Measurements from ENCODE around the gene CNOT6.

Gene CNOT6

DNA sequence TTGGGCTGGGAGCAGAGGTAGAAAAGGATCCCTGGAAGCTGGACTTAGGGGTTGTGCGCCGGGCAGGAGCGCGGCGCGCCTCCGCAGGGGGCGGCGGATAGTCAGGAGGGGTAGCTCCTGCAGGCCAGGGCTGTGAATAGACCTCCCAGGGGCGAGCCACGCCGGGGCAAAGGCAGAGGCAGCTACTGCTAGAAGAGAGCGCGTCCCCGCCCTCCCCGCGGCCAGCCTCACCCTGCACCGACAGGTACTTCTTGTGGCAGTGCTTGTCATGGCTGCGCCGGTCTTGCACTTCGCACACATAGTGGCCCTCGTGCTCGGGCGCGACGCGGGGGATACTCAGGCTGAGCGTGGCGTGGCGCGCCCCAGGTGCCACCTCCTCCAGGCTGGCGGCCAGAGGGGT, 127.1 kb downstream of the CNOT6 start:
- no peak for ATAC-seq (replicated peaks)
- H3K36me3 Mint-ChIP-seq (ENCODE audit: insufficient read depth): peaks cover 12% of the 10 kb centered on the region

DNA sequence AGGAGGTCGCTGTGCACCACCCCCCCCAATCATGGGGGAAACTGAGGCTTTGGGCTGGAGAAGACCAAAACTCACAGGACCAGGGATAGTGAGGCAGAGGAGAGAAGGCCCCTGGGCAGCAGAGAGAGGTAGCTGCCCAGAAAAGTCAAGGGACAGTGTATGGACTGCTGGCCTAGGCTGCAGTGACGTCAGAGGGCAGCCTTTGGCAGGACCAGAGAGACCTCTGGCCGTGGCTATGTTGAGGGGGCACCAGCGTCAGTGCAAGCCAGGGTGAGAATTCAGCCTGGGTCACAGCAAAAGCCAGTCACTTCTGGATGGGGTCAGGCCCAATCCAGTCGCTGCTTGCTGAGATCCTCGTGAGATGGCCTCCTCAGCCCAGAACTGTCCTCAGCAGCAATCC, 128.7 kb downstream of the CNOT6 start:
- Mint-ChIP-seq H3K36me3 (ENCODE audit: insufficient read depth) (peaks cover 11% of the 10 kb centered on the region), H3K27me3 (no peaks in the 10 kb centered on the region), H3K27ac (peak overlapping the region in 1 of 2 donors; percentile 59), H3K4me1 (ENCODE audit: low read depth in 2 of 2) (peaks cover 7 to 27% of the 10 kb centered on the region in 2 donors), H3K9me3 (no peaks in the 10 kb centered on the region), H3K4me3 (no peak overlapping the region)
- DNase-seq: no peak
- ATAC-seq (replicated peaks): no peak

More for the DNA sequence above, 127.1 kb downstream of the CNOT6 start:
- no peak for DNase-seq
- Mint-ChIP-seq H3K9me3 (no peaks in the 10 kb centered on the region), H3K27me3 (no peaks in the 10 kb centered on the region), H3K27ac (no peak overlapping the region), H3K4me1 (ENCODE audit: low read depth in 2 of 2) (peaks cover 7 to 25% of the 10 kb centered on the region in 2 donors), H3K4me3 (no peak overlapping the region)

DNA sequence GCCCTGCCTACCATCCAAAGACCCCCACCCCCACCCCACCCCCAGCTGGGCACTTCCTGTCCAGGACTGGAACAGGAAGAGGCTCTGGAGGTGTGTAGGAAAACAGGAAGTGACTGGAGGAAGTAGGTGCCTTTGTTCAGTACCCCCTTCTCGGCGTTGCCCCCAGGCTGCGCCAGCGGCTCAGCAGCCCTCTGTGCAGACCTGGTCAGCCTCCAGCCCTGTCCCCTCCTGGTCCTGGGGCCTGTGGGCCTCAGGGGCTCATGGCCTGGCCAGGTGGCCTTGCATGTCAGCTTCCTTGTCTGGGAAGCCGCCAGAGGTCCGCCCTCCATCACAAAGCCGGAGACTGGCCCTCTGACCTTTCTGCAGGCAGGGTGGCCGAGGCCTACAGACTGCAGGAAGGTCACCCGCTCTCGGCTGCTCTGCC, 129.2 kb downstream of the CNOT6 start:
- Mint-ChIP-seq H3K4me1 (ENCODE audit: low read depth in 2 of 2) (peaks cover 7 to 27% of the 10 kb centered on the region in 2 donors), H3K36me3 (ENCODE audit: insufficient read depth) (peaks cover 11% of the 10 kb centered on the region), H3K4me3 (no peak overlapping the region), H3K9me3 (no peaks in the 10 kb centered on the region), H3K27me3 (no peaks in the 10 kb centered on the region), H3K27ac (peak overlapping the region; percentile 25 to 65)
- DNase-seq (no peak), ATAC-seq (replicated peaks) (no peak)

DNA sequence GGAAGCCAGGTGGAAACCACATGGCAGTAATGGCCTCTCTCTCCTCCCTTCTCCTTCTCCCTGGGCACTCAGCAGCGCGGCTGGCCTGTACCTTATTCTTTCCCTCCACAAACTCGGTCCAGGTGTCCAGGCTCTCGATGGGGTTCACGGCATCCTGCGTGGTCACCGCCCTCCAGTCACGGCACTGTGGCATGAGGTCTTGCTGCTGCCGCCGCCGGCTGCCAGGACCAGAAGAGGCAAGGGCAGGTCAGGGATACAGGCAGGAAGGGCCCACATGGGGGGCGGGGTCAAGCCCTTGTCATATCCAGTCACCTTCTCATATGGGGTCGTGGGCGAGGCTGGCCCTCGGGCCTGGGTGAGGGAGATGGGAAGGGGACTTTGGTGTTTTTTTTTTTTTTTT, 129.7 kb downstream of the CNOT6 start:
- Mint-ChIP-seq H3K27ac (peak overlapping the region; percentile 25 to 65), H3K9me3 (no peaks in the 10 kb centered on the region), H3K27me3 (no peaks in the 10 kb centered on the region), H3K4me3 (no peak overlapping the region), H3K4me1 (ENCODE audit: low read depth in 2 of 2) (peaks cover 7 to 27% of the 10 kb centered on the region in 2 donors), H3K36me3 (ENCODE audit: insufficient read depth) (peaks cover 11% of the 10 kb centered on the region)
- ATAC-seq (replicated peaks) (no peak), DNase-seq (no peak)

DNA sequence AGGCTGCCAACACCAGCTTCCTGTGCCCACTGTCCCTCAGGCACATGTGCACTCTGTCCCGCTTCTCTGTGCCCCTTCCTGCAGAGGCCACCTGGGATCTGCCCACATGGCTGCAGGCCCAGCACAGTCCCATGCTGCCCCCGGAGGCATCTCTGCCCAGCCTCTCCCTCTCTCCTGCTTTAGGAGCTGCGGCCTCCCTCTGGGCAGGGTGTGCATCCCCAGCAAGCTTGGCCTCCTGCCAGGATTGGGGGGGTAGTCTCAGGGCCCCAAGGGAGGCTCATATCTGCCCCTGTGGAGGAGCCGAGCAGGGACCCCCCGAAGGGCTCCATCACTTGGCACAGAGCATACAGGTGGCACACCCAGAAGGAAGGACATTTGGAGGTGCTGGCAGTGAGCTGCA, 130.4 kb downstream of the CNOT6 start:
- H3K36me3 Mint-ChIP-seq (ENCODE audit: insufficient read depth): peaks cover 11% of the 10 kb centered on the region
- H3K27ac Mint-ChIP-seq: peak overlapping the region; percentile 19 to 84
- no peak overlapping the region for H3K4me3 Mint-ChIP-seq
- no peaks in the 10 kb centered on the region for H3K9me3 Mint-ChIP-seq
- no peak for ATAC-seq (replicated peaks)
- H3K27me3 Mint-ChIP-seq: no peaks in the 10 kb centered on the region
- peaks cover 7 to 26% of the 10 kb centered on the region in 2 donors for H3K4me1 Mint-ChIP-seq (ENCODE audit: low read depth in 2 of 2)
- no peak for DNase-seq

DNA sequence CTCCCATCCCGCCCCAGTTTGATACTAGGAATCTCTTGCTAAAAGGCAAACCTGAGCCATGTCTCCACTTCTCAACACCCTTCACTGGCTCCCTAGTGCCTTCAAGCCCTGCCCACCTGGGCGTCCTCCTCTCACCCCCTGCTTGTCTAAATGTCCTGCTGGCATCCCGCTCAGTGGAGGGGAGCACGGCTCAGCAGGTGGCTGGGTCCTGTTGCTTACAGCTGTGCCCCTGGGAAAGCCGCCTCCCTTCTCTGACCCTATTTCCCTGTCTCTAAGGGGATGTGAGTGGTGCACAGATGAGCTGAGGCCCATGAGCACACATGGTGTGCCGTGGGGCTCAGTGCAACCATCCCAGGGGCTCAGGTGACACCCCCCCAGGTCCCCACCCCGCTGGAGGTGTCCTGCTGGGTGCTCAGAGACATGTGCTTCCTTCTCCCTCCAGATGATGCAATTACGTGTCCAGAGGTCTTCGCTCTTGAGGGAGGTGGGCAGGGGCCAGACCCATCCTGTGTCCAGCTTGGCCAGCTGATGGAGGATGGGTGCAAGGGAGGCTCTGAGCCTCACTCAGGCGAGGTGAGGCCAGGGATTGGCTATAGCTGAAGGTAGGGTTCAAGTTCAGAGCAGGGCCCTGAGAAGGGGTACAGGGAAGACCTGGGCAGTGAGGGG, 131.1 kb downstream of the CNOT6 start:
- Mint-ChIP-seq H3K36me3 (ENCODE audit: insufficient read depth) (peaks cover 6% of the 10 kb centered on the region), H3K4me1 (ENCODE audit: low read depth in 2 of 2) (peaks cover 7 to 25% of the 10 kb centered on the region in 2 donors), H3K4me3 (no peak overlapping the region), H3K27me3 (no peaks in the 10 kb centered on the region), H3K27ac (peak overlapping the region; percentile 19 to 84), H3K9me3 (no peaks in the 10 kb centered on the region)
- ATAC-seq (replicated peaks): no peak
- DNase-seq: no peak

DNA sequence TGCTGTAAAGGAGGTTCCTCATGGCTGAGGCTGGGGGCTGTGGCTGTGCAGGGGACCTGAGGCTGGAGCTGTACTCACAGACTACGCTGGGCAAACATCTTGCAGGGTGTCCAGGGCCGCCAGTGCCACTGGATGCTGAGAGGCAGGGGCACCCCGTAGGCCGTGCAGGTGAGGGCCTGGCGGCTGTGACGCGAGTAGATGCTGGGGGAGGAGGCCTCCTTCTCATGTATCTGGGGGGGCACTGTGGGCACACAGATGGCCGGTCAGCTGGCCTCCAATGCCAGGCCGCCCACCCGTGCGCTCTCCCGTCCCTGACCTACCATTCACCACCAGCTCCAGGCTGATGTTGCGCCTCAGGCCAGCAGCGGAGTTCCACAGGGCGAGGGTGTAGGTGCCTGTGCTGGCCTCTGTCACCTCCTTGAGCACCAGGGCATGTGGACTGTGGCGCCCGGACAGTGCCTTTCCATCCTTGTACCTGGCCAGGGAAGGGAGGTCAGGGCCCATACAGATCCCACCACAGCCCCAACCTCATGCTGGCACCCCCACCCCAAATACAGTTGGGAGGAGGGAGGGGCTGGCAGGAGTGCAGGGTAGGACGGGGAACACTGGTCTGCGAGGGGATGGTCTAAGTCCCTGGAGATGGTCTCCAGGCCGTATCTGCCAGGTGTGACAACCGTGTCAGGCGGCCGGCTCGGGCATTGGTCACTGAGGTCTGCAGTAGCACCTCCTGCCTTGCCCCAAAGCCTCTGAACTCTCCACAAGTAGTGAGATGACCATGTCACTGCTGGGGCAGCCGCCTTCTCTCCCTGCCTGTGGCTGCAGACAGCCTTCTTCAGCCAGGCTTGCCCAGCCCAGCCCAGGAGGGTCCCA, 131.8 kb downstream of the CNOT6 start:
- no peaks in the 10 kb centered on the region for H3K27me3 Mint-ChIP-seq
- H3K36me3 Mint-ChIP-seq (ENCODE audit: insufficient read depth): peaks cover 5% of the 10 kb centered on the region
- H3K27ac Mint-ChIP-seq: peak overlapping the region in 1 of 2 donors; percentile 60
- no peak overlapping the region for H3K4me3 Mint-ChIP-seq
- H3K4me1 Mint-ChIP-seq (ENCODE audit: low read depth in 2 of 2): peaks cover 7 to 25% of the 10 kb centered on the region in 2 donors
- ATAC-seq (replicated peaks): no peak
- no peak for DNase-seq
- H3K9me3 Mint-ChIP-seq: no peaks in the 10 kb centered on the region

DNA sequence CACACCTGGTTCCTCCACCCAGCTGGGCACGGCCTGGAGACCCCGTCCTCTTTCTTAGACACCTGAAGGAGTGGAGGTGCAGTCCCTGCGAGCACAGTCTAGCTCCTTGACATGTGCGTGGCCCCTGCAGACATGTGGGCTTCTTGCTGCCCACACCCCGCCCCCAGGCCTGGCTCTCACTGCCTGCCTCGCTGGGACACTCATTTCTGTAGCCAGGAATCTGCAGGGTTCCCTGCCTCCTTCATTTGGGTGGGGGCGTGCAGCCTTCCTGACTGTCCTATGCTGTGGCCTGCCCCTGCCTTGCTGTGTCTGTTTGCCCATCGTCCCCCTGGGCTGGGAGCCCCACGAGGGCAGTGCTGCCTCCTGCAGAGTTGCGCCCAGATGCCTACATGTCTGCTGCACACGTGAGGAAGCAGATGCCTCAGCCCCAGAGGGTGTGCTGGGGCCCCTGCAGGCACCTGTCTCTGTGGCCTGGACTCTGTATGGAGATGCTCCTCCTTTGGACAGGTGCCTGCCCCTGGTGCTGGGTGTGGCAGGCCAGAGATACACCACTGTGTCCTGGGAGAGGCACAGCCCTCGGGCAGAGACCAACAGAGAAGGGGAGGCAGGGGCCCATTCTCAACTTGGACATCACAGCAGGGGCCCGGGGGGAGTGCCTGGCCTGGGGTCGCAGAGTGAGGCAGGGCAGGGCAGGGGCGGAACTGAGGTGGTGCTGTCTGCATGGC, 132.6 kb downstream of the CNOT6 start:
- DNase-seq (no peak), ATAC-seq (replicated peaks) (no peak)
- Mint-ChIP-seq H3K27ac (peak overlapping the region in 1 of 2 donors; percentile 60), H3K27me3 (no peaks in the 10 kb centered on the region), H3K36me3 (ENCODE audit: insufficient read depth) (peaks cover 5% of the 10 kb centered on the region), H3K4me3 (no peak overlapping the region), H3K4me1 (ENCODE audit: low read depth in 2 of 2) (peaks cover 7 to 25% of the 10 kb centered on the region in 2 donors), H3K9me3 (no peaks in the 10 kb centered on the region)

DNA sequence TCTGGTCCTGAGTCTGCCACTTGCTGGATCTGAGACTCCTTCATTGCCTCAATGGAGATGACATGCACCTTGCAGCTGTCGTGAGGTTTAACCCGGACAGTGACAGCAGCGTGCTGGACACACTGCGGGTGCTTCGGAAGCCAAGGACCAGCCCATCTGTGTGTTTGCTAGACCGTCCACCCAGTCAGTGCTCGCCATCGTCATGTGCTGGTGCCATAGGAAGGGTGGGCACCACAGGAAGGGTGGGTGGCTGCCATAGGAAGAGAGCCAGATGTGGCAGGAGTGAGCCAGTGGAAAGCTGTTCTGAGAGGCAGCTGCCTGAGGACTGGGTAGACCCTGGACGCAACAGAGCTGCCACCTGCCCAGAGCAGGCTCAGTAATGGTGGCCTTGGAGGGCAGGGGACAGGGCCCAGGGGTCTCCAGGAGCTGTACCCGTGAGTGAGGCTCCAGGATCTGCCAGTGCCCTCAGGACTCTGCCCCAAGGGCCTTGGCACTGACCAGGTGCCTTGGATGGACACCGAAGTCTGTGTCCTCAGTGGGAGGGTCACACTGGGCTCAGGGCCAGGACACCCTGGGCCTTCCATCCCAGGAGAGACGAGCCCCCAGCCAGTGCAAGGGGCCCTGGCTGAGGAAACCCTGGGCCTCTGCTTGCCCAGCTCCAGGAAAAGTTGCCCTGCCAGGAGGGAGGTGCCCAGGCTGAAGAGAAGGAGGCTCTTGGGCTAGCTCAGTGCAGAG, 133.4 kb downstream of the CNOT6 start:
- no peak for DNase-seq
- H3K27ac Mint-ChIP-seq: no peak overlapping the region
- no peaks in the 10 kb centered on the region for H3K9me3 Mint-ChIP-seq
- H3K27me3 Mint-ChIP-seq: no peaks in the 10 kb centered on the region
- peaks cover 5% of the 10 kb centered on the region for H3K36me3 Mint-ChIP-seq (ENCODE audit: insufficient read depth)
- peaks cover 7 to 25% of the 10 kb centered on the region in 2 donors for H3K4me1 Mint-ChIP-seq (ENCODE audit: low read depth in 2 of 2)
- H3K4me3 Mint-ChIP-seq: no peak overlapping the region
- ATAC-seq (replicated peaks): no peak
